ENCODE measurements around the gene STK39.

Gene STK39

DNA sequence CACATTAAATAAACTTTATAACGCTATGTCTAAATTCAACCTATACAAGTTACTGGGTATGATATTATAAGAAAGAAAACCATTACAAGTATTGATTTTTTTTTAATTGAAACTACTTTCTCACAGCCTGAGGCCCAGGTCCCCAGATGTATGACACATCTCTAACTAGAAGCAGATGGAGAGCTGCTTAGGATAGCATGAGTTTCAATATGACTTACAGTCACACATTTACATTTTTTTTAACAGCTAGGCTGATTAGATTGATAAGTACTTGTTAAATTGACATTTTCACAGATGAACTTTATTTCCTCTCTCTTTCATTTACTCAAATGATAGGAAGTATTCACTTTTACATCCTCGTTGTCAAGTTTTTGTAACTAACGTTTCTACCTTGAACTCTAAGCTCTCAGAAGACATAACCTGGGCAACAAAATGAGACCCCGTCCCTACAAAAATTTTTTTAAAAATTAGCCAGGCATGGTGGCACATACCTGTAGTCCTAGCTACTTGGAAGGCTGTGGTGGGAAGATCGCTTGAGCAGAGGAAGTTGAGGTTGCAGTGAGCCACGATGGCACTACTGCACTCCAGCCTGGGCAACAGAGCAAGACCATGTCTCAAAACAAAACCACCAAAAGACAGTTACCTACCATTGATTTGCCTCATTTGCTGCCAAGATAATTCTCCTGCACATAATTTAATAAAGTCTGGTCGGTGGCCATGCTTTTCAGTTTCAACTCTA is 52.4 kb downstream of the STK39 start:
- H3K9ac ChIP-seq = peak overlapping the region; percentile 7; the same call in 1 of the 2 replicates
- no peaks in the 10 kb centered on the region; the same call in 1 of the 2 replicates for H3K79me2 ChIP-seq (ENCODE audit: insufficient read depth, low read depth)
- H3K27ac ChIP-seq = peak overlapping the region; percentile 78
- TF ChIP-seq, protein P1, sequence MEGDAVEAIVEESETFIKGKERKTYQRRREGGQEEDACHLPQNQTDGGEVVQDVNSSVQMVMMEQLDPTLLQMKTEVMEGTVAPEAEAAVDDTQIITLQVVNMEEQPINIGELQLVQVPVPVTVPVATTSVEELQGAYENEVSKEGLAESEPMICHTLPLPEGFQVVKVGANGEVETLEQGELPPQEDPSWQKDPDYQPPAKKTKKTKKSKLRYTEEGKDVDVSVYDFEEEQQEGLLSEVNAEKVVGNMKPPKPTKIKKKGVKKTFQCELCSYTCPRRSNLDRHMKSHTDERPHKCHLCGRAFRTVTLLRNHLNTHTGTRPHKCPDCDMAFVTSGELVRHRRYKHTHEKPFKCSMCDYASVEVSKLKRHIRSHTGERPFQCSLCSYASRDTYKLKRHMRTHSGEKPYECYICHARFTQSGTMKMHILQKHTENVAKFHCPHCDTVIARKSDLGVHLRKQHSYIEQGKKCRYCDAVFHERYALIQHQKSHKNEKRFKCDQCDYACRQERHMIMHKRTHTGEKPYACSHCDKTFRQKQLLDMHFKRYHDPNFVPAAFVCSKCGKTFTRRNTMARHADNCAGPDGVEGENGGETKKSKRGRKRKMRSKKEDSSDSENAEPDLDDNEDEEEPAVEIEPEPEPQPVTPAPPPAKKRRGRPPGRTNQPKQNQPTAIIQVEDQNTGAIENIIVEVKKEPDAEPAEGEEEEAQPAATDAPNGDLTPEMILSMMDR (conservative IDR thresholded peaks at IDR 0.05; ENCODE audit: low read depth, low read length) = no peak
- H3K27me3 ChIP-seq (ENCODE audit: insufficient read depth, low read depth) = no peaks in the 10 kb centered on the region
- H4K20me1 ChIP-seq (ENCODE audit: insufficient read depth) = no peaks in the 10 kb centered on the region
- H3K4me1 ChIP-seq (ENCODE audit: low read depth, poor library complexity, severe bottlenecking) = peaks cover 57% of the 10 kb centered on the region
- no peaks in the 10 kb centered on the region for H3K36me3 ChIP-seq (ENCODE audit: insufficient read depth)
- peak overlapping the region; percentile 79 for H3K4me2 ChIP-seq
- no peak overlapping the region for H2AFZ ChIP-seq (ENCODE audit: low read depth)
- H3K4me3 ChIP-seq (IDR thresholded peaks at IDR 0.05; ENCODE audit: insufficient read depth, low read depth, low read length) = no peak overlapping the region

DNA sequence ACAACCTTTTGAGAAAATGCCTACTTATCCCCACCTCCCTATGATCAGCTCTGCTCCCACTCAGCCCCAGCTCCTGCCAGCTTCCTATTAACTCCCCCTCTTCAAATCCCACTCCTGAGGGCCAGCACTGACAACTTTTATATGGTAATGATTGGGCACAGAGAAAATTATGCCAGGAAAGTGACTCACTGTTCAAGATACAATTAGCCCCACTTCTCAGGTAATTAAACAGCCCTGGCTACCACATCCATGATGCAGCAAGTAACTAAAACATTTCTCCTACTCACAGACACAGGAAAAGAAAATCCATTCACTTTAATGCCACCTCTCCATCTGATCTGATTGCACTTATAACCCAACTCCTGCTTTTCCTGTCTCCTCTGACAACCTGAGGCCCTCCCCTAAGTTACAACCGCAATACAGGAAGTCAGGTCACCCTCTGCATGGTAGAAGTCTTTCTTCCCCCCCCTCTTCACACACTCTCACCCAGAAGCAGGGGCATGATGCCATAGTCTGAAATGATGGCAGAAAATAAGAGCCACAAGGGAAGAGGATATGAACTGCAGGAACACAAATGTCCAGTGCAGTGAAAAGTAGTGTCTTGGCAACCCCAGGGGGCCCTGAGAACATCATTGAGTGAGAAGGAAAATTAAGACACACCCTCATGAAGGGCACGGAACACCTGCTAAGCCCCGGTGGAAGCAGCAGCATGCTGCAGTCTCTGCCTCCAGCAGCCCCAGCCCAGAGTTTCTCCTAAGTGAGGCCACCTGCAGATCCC is 54.4 kb downstream of the STK39 start:
- TF ChIP-seq, protein P1 (conservative IDR thresholded peaks at IDR 0.05; ENCODE audit: low read depth, low read length) = no peak
- H3K27me3 ChIP-seq (ENCODE audit: insufficient read depth, low read depth) = no peaks in the 10 kb centered on the region
- peak overlapping the region; percentile 79 for H3K4me2 ChIP-seq
- peak overlapping the region; percentile 46 for H3K4me3 ChIP-seq (IDR thresholded peaks at IDR 0.05; ENCODE audit: insufficient read depth, low read depth, low read length)
- no peak overlapping the region for H3K9ac ChIP-seq
- H3K36me3 ChIP-seq (ENCODE audit: insufficient read depth) = no peaks in the 10 kb centered on the region
- peak overlapping the region; percentile 31; the same call in 1 of the 2 replicates for H2AFZ ChIP-seq (ENCODE audit: low read depth)
- H3K4me1 ChIP-seq (ENCODE audit: low read depth, poor library complexity, severe bottlenecking) = peaks cover 47% of the 10 kb centered on the region
- H3K27ac ChIP-seq = peak overlapping the region; percentile 53
- H4K20me1 ChIP-seq (ENCODE audit: insufficient read depth) = no peaks in the 10 kb centered on the region
- H3K79me2 ChIP-seq (ENCODE audit: insufficient read depth, low read depth) = no peaks in the 10 kb centered on the region; the same call in 1 of the 2 replicates

DNA sequence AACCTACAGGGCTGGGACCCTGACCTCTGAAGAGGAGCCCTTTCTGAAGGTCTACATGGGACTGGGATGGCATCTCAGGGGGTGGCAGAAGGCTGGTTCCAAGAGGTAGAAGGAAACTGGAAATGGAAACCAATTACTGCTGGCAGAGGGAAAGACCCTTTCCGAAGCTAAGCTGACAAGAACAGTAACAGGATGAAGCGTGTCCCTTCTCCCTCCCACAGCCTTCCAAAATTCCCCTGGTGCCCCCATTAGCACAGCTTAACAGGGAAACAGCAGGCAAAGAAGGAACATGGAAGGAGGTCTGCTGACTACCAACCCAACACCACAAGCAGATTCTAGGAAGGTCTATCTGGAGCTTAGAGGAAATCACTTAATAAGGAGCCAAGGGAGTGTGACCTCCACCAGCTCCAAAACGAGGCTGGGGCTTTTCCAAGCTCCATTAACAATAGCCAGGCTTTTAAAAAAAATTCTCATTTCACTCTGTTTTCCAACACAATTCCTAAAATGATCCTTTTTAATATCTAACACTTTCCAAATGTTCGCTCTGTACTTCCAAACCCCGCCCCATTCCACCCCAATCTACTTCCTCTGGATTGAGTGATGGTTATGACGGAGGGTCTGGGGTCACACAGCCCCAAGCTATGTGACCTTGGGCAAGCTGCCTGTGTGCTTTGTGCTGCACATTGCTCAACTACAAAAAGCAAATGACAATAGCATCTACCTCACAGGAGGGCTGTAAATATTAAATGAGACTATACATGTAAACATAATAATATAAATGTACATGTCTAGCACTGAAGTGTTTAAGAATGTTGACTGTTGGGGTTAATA is 55.2 kb downstream of the STK39 start:
- H3K4me1 ChIP-seq (ENCODE audit: low read depth, poor library complexity, severe bottlenecking) = peaks cover 47% of the 10 kb centered on the region
- peak overlapping the region; percentile 53; the same call in 1 of the 2 replicates for H3K27ac ChIP-seq
- H3K79me2 ChIP-seq (ENCODE audit: insufficient read depth, low read depth) = no peaks in the 10 kb centered on the region; the same call in 1 of the 2 replicates
- H3K27me3 ChIP-seq (ENCODE audit: insufficient read depth, low read depth) = no peaks in the 10 kb centered on the region
- H3K4me3 ChIP-seq (IDR thresholded peaks at IDR 0.05; ENCODE audit: insufficient read depth, low read depth, low read length) = peak overlapping the region; percentile 32
- H2AFZ ChIP-seq (ENCODE audit: low read depth) = no peak overlapping the region
- H3K36me3 ChIP-seq (ENCODE audit: insufficient read depth) = no peaks in the 10 kb centered on the region
- H3K4me2 ChIP-seq = peak overlapping the region; percentile 79
- TF ChIP-seq, protein P1 (conservative IDR thresholded peaks at IDR 0.05; ENCODE audit: low read depth, low read length) = no peak
- no peaks in the 10 kb centered on the region for H4K20me1 ChIP-seq (ENCODE audit: insufficient read depth)
- H3K9ac ChIP-seq = no peak overlapping the region

DNA sequence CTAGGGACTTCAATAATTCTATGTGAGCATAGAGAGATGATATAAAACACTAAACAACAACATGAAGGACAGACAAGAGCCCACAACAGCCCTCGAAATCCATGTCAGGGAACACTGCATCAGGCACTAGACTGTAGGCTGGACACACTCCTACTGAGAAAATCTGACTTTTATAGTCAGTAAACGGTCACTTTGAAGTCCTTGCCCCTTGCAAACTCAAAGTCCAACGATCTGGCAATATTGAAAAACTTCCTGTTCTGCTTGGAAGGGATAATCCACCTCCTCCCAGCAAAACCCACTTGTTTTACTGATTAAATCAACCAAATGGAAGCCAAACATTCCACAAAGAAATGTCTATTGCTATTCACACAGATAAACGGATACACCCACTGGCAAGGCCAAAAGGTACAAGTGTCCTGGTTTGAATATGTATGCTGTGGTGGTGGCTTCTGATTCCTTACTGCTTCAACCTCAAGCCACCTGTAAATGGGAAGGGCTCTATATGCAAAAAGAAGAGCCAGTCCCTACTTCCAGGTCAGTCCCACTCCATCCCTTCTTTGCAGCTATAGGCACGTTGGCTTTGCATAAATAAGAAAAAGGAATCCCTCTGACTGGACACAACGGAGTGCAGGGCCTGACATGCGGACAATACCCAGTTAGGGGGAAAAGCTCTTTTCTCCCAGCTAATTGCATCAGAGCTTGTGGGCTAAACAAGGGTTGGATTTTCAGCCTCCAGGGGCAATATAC is 56.6 kb downstream of the STK39 start:
- H3K9ac ChIP-seq = no peak overlapping the region
- no peaks in the 10 kb centered on the region for H3K27me3 ChIP-seq (ENCODE audit: insufficient read depth, low read depth)
- no peak overlapping the region for H3K27ac ChIP-seq
- H3K4me1 ChIP-seq (ENCODE audit: low read depth, poor library complexity, severe bottlenecking) = peaks cover 38% of the 10 kb centered on the region
- no peak overlapping the region for H3K4me3 ChIP-seq (IDR thresholded peaks at IDR 0.05; ENCODE audit: insufficient read depth, low read depth, low read length)
- H3K79me2 ChIP-seq (ENCODE audit: insufficient read depth, low read depth) = no peaks in the 10 kb centered on the region; the same call in 1 of the 2 replicates
- H3K36me3 ChIP-seq (ENCODE audit: insufficient read depth) = no peaks in the 10 kb centered on the region
- no peak overlapping the region for H2AFZ ChIP-seq (ENCODE audit: low read depth)
- TF ChIP-seq, protein P1 (conservative IDR thresholded peaks at IDR 0.05; ENCODE audit: low read depth, low read length) = no peak
- H4K20me1 ChIP-seq (ENCODE audit: insufficient read depth) = no peaks in the 10 kb centered on the region
- H3K4me2 ChIP-seq = no peak overlapping the region

Data from KMS-11 (cell line).